Endothelial cell of umbilical vein (primary cell): ENCODE measurements around the gene WFIKKN1. TPM values are rescaled to one million over a fixed set of nuclear protein-coding genes. Genes with fewer than 3 reads are reported as not detected.

Experiments
- BruUV-seq: library from RNA; stranded (reverse); fragments of 400-500 nt; replicated peaks from 2 replicates; lab custom pipeline; 2021; lab: Mats Ljungman, UMichigan
- CTCF ChIA-PET: fragments of 300-600, 350-600 bp; sonication (Branson Sonifier 250); formaldehyde crosslinking; loops from one replicate; lab custom pipeline; 2021; ENCODE audit warnings: antibody characterized with exemption, inconsistent platforms; lab: Charles Lee
- POLR2A ChIA-PET: fragments of 300-600, 350-600 bp; sonication (Branson Sonifier 250); formaldehyde crosslinking; loops from one replicate; lab custom pipeline; 2021; ENCODE audit warnings: antibody characterized with exemption, inconsistent platforms; lab: Charles Lee
- DNase-seq: peaks from one replicate; pipeline ENCODE4 v3.0.0-alpha.2; 2011; ENCODE audit warnings: low read depth, low spot score
- FAIRE-seq: peaks from 2 replicates; lab custom pipeline; 2011; peaks lifted over from hg19 to GRCh38; lab: Jason Lieb, UNC
- H2AFZ ChIP-seq: 2 replicates; pipeline ENCODE4 v1.6.0; 2012; ENCODE audit warnings: low read depth, low read length, control low read depth, inconsistent platforms
- H3K27ac ChIP-seq: 2 replicates; pipeline ENCODE4 v1.5.1; 2011; ENCODE audit warnings: low read depth, mild to moderate bottlenecking, control low read depth, low read length, moderate library complexity; ENCODE audit not compliant: insufficient read depth
- H3K27me3 ChIP-seq, 2 experiments: 2 replicates each; pipeline versions ENCODE4 v1.6.0 to v1.6.1; 2011; ENCODE audit warnings: low read length in 2 of 2, mixed read lengths in 1 of 2; ENCODE audit not compliant: control insufficient read depth in 2 of 2, insufficient read depth in 2 of 2
- H3K36me3 ChIP-seq, 2 experiments: 2 replicates in 1 of 2; 3 replicates in 1 of 2; pipeline ENCODE4 v1.5.1; 2011; ENCODE audit warnings: low read length in 2 of 2, mild to moderate bottlenecking in 1 of 2, moderate library complexity in 1 of 2; ENCODE audit not compliant: control insufficient read depth in 2 of 2, insufficient read depth in 2 of 2; ENCODE audit errors: extremely low read depth in 1 of 2
- H3K4me1 ChIP-seq: 3 replicates; pipeline ENCODE4 v1.5.1; 2011; ENCODE audit warnings: mild to moderate bottlenecking, low read length; ENCODE audit not compliant: control insufficient read depth, insufficient read depth; ENCODE audit errors: extremely low read depth
- H3K4me2 ChIP-seq: 2 replicates; pipeline ENCODE4 v1.6.1; 2011; ENCODE audit warnings: low read length, control low read depth, mixed read lengths; ENCODE audit not compliant: insufficient read depth
- H3K4me3 ChIP-seq, 3 experiments: fragments of 200-600 bp in 1 of 3; sonication (generic), shearing (Covaris generic) in 1 of 3; replicated peaks in 1 of 3; 2 replicates each; pipeline ENCODE4 v1.5.1; 2011 to 2016; ENCODE audit warnings: control low read depth in 3 of 3, low read length in 3 of 3, mild to moderate bottlenecking in 2 of 3, inconsistent platforms in 1 of 3, low read depth in 1 of 3, moderate library complexity in 1 of 3; ENCODE audit not compliant: insufficient read depth in 1 of 3
- H3K79me2 ChIP-seq: 2 replicates; pipeline ENCODE4 v1.6.0; 2012; ENCODE audit warnings: low read length, inconsistent platforms; ENCODE audit not compliant: control insufficient read depth, insufficient read depth
- H3K9ac ChIP-seq: replicated peaks from 2 replicates; pipeline ENCODE3; 2011; ENCODE audit warnings: low read length, control low read depth; ENCODE audit not compliant: insufficient read depth; ENCODE audit errors: extremely low read depth
- H3K9me1 ChIP-seq: replicated peaks from 3 replicates; pipeline ENCODE4 v1.6.0; 2011; ENCODE audit warnings: mild to moderate bottlenecking, low read length; ENCODE audit not compliant: control insufficient read depth, insufficient read depth; ENCODE audit errors: extremely low read depth
- H3K9me3 ChIP-seq: replicated peaks from 2 replicates; pipeline ENCODE4 v1.5.1; 2012; ENCODE audit warnings: low read length, inconsistent platforms; ENCODE audit not compliant: control insufficient read depth, insufficient read depth
- H4K20me1 ChIP-seq: replicated peaks from 2 replicates; pipeline ENCODE3; 2011; ENCODE audit warnings: mild to moderate bottlenecking, low read length; ENCODE audit not compliant: control insufficient read depth, insufficient read depth; ENCODE audit errors: extremely low read depth
- EZH2 ChIP-seq: IDR thresholded peaks from 2 replicates; pipeline ENCODE4 v1.6.1; 2012; ENCODE audit warnings: borderline replicate concordance, low read depth, mild to moderate bottlenecking, moderate library complexity, low read length, inconsistent platforms; ENCODE audit not compliant: severe bottlenecking
- FOS ChIP-seq: IDR thresholded peaks from 2 replicates; pipeline ENCODE4 v1.6.1; 2011; ENCODE audit warnings: mild to moderate bottlenecking, low read length, moderate library complexity, borderline replicate concordance; ENCODE audit not compliant: insufficient read depth
- GATA2 ChIP-seq: IDR thresholded peaks from 2 replicates; pipeline ENCODE4 v1.7.0; 2011; ENCODE audit warnings: low read depth, mild to moderate bottlenecking, moderate library complexity, mixed read lengths, low read length; ENCODE audit not compliant: insufficient read length, insufficient read depth
- JUN ChIP-seq: IDR thresholded peaks from 2 replicates; pipeline ENCODE4 v1.6.1; 2011; ENCODE audit warnings: borderline replicate concordance, low read depth; ENCODE audit not compliant: insufficient read length, insufficient read depth
- POLR2A ChIP-seq: IDR thresholded peaks from 2 replicates; pipeline ENCODE4 v1.6.1; 2012; ENCODE audit warnings: low read depth, mild to moderate bottlenecking, control low read depth, low read length
- POLR2AphosphoS5 ChIP-seq: IDR thresholded peaks from 2 replicates; pipeline ENCODE4 v1.6.1; 2012; ENCODE audit warnings: low read depth, mild to moderate bottlenecking, control low read depth, low read length, moderate library complexity; ENCODE audit not compliant: insufficient read depth
- dilution Hi-C: fragments of 300-500 bp; cut with MboI; formaldehyde crosslinking; loops from one replicate; pipeline ENCODE4 v1.15.0; 2019; ENCODE audit warnings: low sequenced_read_pairs; ENCODE audit not compliant: extremely low pct_ligation_motif_present
- intact Hi-C: fragments of 100-400 bp; cut with micrococcal nuclease; formaldehyde crosslinking; loops from one replicate; pipeline ENCODE4 v1.10.0; 2022
- polyA plus RNA-seq, 4 experiments: library from polyadenylated mRNA; depleted of rRNA in 3 of 4; stranded (reverse) in 3 of 4; unstranded in 1 of 4; fragments of >200 nt; gene quantifications; 2 replicates each; pipeline versions ENCODE4 v1.2.1 to v1.2.3, GENCODE V29; 2011 to 2012; ENCODE audit warnings: missing spikeins in 1 of 4
- total RNA-seq: library from RNA; stranded (reverse); gene quantifications from 2 replicates; pipeline ENCODE4 v1.2.3, GENCODE V29; 2021
- TF ChIP-seq, protein P1 (sequence below): IDR thresholded peaks from 2 replicates; pipeline ENCODE4 v1.6.1; 2011; ENCODE audit not compliant: insufficient read depth, insufficient read length
- TF ChIP-seq, protein P2 (sequence below), 2 donors: IDR thresholded peaks; 1 replicate in 1 of 2; 2 replicates in 1 of 2; pipeline ENCODE4 v1.5.1; 2011; ENCODE audit warnings: low read length in 2 of 2, mild to moderate bottlenecking in 2 of 2, moderate library complexity in 2 of 2, control low read depth in 1 of 2, inconsistent platforms in 1 of 2, low read depth in 1 of 2; ENCODE audit not compliant: insufficient read depth in 1 of 2; ENCODE audit errors: extremely low read depth in 1 of 2

The WFIKKN1 gene
- total and polyA plus RNA-seq, 2 donors (not counting 3 experiments of a cell fraction or from before 2014, with no cell fraction given), result 0.06 to 0.40 TPM

DNA sequence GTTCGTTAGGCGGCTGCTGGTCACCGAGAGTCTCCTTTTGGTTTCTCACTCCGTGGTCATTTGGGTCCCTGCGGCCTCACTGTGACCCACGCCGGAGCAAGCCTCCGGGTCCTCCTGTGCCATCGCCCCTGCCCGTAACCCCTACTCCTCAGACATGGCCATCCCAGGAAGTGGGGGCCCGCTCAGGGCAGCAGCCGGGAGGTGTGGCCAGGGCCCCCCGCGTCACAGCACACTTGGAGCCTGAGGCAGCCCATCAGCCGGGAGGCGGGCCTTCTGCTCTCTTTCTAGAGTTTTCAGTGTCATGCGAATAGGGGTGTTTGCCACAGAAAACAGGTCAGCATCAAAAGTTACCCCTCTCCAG is 7.9 kb upstream of the WFIKKN1 start:
- Histone ChIP-seq H3K9me1 (no peaks in the 10 kb centered on the region), H3K4me3 (no peak overlapping the region), H3K27ac (no peak overlapping the region), H3K9ac (no peak overlapping the region), H3K4me1 (peaks cover 3% of the 10 kb centered on the region), H2AFZ (no peak overlapping the region), H4K20me1 (no peaks in the 10 kb centered on the region), H3K4me2 (no peak overlapping the region), H3K27me3 (no peaks in the 10 kb centered on the region), H3K9me3 (no peaks in the 10 kb centered on the region), H3K36me3 (peaks cover 0 to 2% of the 10 kb centered on the region in 2 experiments), H3K79me2 (no peaks in the 10 kb centered on the region)
- no peak for TF ChIP-seq GATA2
- BruUV-seq, result no TSS peak
- intact Hi-C loops (no loop called here), dilution Hi-C loops (no loop called here)
- FAIRE-seq (no peak), DNase-seq (no peak)
- ChIA-PET CTCF (no interaction called here), POLR2A (no interaction called here)

DNA sequence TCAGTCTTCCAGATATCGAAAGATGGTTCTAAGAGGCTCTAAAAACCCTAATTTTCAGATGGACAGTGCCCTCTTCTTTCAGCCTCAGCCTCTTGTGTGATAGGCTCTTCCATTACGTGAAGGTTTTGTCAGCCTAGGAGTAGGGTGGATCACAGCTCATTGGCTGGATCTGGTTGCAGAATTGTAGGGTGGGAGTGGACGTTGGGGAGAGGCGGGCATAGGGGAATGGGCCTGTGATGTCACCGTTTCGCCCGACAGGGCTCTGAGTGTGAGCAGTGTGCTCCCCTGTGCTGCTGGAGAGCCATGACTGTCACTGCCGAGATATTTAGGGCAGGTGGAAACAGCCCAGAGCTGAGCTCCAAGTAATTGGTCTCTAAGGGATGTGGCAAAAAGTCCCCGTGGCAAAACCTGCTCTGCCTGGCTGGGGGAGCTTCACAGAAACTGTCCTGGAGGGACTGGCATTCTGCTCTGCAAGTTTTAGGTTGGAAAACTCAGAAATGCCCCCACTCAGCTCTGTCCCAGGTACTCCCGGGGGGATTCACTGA is 6.2 kb upstream of the WFIKKN1 start:
- no peak for DNase-seq
- Histone ChIP-seq H3K9me1 (no peaks in the 10 kb centered on the region), H3K4me3 (no peak overlapping the region), H3K4me2 (no peak overlapping the region), H3K4me1 (peaks cover 3% of the 10 kb centered on the region), H4K20me1 (no peaks in the 10 kb centered on the region), H3K36me3 (peaks cover 0 to 5% of the 10 kb centered on the region in 2 experiments), H3K9ac (no peak overlapping the region), H3K27me3 (no peaks in the 10 kb centered on the region), H3K9me3 (no peaks in the 10 kb centered on the region), H2AFZ (no peak overlapping the region), H3K27ac (no peak overlapping the region), H3K79me2 (no peaks in the 10 kb centered on the region)
- intact Hi-C loops, result no loop called here
- no peak for FAIRE-seq
- CTCF ChIA-PET, result interaction anchor here (1.0 to 1.6 kb wide), 2 partner anchors 17 to 24 kb away, joined by 3 to 4 read pairs; partner anchors contain the start of gene MCRIP2
- BruUV-seq, result no TSS peak
- dilution Hi-C loops, result no loop called here
- POLR2A ChIA-PET, result no interaction called here
- TF ChIP-seq FOS (no peak), POLR2A (no peak), JUN (no peak), GATA2 (no peak), POLR2AphosphoS5 (no peak), EZH2 (no peak)
- TF ChIP-seq, protein P1, sequence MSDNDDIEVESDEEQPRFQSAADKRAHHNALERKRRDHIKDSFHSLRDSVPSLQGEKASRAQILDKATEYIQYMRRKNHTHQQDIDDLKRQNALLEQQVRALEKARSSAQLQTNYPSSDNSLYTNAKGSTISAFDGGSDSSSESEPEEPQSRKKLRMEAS, result no peak
- TF ChIP-seq, protein P2, sequence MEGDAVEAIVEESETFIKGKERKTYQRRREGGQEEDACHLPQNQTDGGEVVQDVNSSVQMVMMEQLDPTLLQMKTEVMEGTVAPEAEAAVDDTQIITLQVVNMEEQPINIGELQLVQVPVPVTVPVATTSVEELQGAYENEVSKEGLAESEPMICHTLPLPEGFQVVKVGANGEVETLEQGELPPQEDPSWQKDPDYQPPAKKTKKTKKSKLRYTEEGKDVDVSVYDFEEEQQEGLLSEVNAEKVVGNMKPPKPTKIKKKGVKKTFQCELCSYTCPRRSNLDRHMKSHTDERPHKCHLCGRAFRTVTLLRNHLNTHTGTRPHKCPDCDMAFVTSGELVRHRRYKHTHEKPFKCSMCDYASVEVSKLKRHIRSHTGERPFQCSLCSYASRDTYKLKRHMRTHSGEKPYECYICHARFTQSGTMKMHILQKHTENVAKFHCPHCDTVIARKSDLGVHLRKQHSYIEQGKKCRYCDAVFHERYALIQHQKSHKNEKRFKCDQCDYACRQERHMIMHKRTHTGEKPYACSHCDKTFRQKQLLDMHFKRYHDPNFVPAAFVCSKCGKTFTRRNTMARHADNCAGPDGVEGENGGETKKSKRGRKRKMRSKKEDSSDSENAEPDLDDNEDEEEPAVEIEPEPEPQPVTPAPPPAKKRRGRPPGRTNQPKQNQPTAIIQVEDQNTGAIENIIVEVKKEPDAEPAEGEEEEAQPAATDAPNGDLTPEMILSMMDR (IDR thresholded peaks at IDR 0.05; ENCODE audit: extremely low read depth in 1 of 2, insufficient read depth in 1 of 2, low read depth in 1 of 2, low read length in 2 of 2), result no peak
